HT1080 (cell line): ENCODE data around the gene ANKRD40. TPM values are rescaled to one million over a fixed set of nuclear protein-coding genes. Genes with fewer than 3 reads are reported as not detected.
"Not testable (repeated sequence)": the region's sequence is repeated elsewhere in the genome, so short reads cannot be mapped to it uniquely, and the experiment has no call there.

Experiments
- DNase-seq: peaks from one replicate; pipeline ENCODE4 v3.0.0-alpha.2; 2015; ENCODE audit warnings: low read depth
- total RNA-seq: library from RNA; depleted of rRNA; stranded (reverse); fragments of >200 nt; shearing (Covaris generic); gene quantifications from 2 replicates; pipeline ENCODE4 v1.2.3, GENCODE V29; 2014

The ANKRD40 gene
- total RNA-seq, 1 experiment from 2014 or later = 37.3 TPM

GRCh38 chr17:50686494-50687199 lies 21.1 kb downstream of the ANKRD40 start:
- peak; percentile 86 for DNase-seq

DNA sequence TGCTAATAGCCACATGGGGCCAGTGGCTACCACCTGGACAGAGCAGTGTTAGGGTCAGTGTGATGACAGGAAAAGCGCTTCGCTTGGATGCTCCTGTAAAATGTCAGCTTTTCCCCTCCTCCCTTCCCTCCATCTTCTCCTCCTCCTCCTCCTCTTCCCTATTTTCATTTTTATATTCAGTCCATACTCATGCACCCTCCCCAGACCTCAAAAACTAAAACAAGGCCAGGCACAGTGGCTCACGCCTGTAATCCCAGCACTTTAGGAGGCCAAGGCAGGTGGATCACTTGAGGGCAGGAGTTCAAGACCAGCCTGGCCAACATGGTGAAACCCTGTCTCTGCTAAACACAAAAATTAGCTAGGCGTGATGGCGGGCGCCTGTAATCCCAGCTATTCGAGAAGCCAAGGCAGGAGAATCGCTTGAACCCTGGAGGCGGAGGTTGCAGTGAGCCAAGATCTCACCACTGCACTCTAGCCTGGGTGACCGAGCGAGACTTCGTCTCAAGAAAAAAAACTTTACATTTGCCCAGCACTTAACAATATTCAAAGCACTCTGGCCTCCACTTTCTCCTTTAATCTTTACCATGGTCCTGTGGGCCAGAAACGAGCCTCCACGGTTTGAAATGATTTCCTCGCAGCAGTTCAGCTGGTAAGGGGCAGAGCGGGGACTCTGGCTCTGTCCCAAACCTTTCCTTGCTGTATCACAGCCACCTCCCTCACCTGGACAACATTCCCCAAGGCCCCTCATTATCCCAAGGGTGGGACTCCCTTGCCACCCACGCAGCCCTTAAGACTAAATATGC lies 21.8 kb downstream of the ANKRD40 start:
- DNase-seq = no peak

- no peak for DNase-seq
Observed at GRCh38 chr17:50685334-50685665, 22.4 kb downstream of the ANKRD40 start.

DNA sequence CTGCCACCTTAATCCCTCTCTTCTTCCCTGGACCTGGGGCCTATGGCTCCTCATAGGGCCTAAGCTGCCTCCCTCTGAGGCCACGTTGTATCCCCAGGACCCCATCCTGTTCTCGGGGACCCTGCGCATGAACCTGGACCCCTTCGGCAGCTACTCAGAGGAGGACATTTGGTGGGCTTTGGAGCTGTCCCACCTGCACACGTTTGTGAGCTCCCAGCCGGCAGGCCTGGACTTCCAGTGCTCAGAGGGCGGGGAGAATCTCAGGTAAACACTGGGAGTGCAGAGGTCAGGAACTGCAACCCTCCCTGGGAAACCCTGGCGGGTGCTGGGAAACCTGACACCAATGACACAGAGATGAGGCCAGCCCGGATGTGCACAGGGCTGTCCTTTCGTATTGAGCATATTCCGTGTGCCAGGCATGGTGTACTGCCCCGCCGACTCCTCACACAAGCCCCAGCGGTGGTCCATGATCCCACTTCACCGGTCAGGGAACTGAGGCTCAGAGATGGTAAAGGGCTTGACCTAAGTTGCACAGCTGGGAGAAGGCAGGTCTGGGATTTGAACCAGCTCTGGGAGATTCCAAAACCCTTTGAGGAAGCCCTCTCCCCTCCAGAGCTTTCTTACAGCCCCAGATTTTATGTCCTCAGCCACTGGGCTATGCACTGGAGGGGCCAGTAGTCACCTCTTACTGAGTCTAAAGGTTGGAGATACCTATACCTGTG lies 22.9 kb downstream of the ANKRD40 start:
- no peak for DNase-seq

- no peak for DNase-seq
Observed at GRCh38 chr17:50684288-50684611, 23.5 kb downstream of the ANKRD40 start.

GRCh38 chr17:50683434-50684287 lies 24.1 kb downstream of the ANKRD40 start:
- no peak for DNase-seq

DNA sequence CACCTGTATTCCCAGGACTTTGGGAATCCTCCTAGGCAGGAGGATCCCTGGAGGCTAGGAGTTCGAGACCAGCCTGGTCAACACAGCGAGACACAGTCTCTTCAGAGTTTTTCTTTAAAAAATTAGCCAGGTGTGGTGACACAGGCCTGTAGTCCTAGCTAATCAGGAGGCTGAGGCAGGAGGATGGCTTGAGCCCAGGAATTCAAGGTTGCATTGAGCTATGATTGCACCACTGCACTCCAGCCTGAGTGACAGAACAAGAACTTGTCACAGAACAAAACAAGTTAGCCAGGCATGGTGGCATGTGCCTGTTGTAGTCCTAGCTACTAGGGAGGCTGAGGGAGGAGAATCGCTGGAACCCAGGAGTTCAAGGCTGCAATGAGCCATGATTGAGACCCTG lies 24.8 kb downstream of the ANKRD40 start:
- no peak for DNase-seq

- DNase-seq = no peak
Observed at GRCh38 chr17:50682441-50682840, 25.3 kb downstream of the ANKRD40 start.

GRCh38 chr17:50681263-50682200 lies 26.2 kb downstream of the ANKRD40 start:
- peak; percentile 86 for DNase-seq

GRCh38 chr17:50680543-50681262 lies 27.0 kb downstream of the ANKRD40 start:
- DNase-seq = not testable (repeated sequence)

DNA sequence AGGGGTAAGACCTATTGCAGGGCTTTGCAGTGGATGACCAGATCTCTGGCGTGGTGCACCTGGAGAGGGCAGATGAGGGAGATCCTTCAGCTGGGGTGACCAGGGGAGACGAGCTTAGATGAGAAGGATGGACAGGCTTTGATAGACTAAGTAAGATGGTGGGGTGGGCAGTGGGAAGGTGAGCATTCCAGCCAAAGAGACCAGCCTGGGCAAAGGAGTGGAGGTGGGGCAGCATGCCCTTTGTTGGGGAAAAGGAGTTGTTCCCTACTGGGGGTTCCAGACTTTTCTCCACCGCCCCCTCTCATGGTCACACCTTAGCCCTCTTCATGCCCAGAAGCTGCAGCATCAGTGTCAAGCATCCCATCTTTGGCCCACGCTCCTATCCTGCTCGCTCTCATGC lies 27.6 kb downstream of the ANKRD40 start:
- no peak for DNase-seq

DNA sequence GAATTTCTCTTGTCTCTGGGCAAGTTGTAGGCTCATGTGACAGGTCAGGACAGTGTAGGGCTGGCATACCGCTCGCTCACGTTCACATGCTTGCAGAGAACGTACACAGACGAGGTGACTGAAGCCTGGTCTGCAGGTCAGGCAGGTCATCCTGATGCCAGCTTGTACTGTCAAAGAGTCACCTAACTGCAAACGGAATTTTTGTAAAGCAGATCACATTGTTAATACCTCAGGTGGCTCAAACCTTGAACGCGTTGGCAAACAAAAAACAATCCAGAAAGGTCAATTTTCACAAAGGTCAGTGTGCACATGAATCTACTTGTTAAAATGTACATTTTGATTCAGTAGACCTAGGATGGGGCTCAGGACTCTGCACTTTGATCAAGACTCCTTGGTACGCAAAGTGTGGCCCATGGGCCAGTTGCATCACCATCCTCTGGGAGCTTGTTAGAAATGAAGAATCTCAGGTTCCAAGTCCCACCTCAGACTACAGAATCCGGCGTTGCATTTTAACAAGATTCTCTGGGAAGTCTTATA lies 28.6 kb downstream of the ANKRD40 start:
- no peak for DNase-seq

GRCh38 chr17:50677851-50678375 lies 29.8 kb downstream of the ANKRD40 start:
- no peak for DNase-seq

DNA sequence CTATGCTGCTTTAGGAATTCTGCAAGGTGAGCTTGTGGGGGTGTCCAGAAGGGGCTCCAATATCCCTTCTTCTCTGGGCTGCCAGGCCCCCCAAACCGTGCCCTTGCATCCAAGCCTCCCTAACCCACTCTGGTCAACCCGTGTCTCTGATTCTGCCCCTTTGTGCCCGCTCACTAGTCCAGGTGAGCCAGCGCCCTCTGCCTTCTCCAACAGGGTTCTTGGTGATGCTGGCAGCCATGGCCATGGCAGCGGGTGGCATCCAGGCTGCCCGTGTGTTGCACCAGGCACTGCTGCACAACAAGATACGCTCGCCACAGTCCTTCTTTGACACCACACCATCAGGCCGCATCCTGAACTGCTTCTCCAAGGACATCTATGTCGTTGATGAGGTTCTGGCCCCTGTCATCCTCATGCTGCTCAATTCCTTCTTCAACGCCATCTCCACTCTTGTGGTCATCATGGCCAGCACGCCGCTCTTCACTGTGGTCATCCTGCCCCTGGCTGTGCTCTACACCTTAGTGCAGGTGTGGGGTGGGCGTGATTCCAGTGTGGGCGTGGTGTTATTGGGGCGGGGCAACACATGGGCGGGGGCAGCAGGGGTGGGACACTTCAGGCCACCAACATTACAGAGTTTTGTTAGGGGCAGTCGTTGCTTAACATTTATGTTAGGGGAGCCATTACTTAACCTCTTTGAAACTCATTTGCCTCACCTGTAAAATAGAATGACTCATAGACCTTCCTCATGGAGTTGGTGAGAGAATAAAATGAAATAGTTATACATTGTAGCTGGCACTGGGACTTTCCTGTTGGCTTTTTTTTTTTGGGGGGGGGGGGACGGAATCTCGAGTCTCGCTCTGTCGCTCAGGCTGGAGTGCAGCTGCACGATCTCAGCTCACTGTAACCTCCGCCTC lies 31.4 kb downstream of the ANKRD40 start:
- DNase-seq = no peak

GRCh38 chr17:50675627-50676026 lies 32.1 kb downstream of the ANKRD40 start:
- no peak for DNase-seq

GRCh38 chr17:50675190-50675589 lies 32.5 kb downstream of the ANKRD40 start:
- DNase-seq = no peak

GRCh38 chr17:50672831-50673551 lies 34.7 kb downstream of the ANKRD40 start:
- no peak for DNase-seq
